GM12875 (cell line): ENCODE measurements around the gene RPN1.
"Not testable (repeated sequence)": the region's sequence is repeated elsewhere in the genome, so short reads cannot be mapped to it uniquely, and the experiment has no call there.

Experiments used
- H3K4me3 ChIP-seq: one replicate; pipeline ENCODE4 v1.5.1; 2011; ENCODE audit warnings: low read depth, low read length, control low read depth
- CTCF ChIP-seq: IDR thresholded peaks from 2 replicates; pipeline ENCODE4 v1.5.1; 2011; ENCODE audit warnings: low read depth, mild to moderate bottlenecking, control low read depth, inconsistent platforms, low read length, moderate library complexity, borderline replicate concordance; ENCODE audit not compliant: insufficient read depth

The RPN1 gene

DNA sequence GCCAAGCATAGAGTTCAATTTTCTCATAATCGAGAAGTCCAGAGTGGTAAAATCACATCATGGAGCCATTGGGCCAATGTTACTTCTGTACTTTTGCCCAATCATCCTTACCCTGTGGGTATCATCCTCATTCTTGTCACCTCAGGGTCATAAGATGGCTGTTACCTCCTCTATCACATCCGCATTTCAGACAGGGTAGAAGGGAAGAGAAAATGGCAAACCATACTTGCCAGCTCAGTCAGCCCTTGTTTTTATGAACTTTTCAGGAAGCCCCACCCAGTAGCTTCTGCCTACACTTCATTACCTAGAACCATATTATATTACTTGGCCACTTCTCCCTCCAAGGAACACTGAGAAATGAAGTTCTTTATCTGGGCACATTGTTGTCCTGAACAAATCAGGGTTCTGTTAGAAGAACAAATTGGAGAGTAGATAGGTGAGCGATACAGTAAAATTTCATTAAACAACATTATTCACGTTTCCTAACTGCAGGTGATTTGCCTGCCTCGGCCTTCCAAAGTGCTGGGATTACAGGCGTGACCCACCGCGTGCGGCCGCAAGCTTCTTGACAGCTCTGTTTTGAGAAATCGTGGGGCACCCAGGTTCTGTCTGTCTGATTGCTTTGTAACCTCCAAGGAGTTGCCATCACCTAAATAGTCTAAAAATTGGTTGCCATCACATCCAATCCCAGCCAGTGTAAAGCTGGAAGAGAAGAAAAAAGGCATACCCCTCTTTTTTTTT is 34.5 kb upstream of the RPN1 start:
- H3K4me3 ChIP-seq = no peak overlapping the region
- TF ChIP-seq CTCF = no peak

- no peak for TF ChIP-seq CTCF
- H3K4me3 ChIP-seq = no peak overlapping the region
Measured at GRCh38 chr3:128683957-128684356, 33.3 kb upstream of the RPN1 start.

GRCh38 chr3:128681369-128681829 is 30.8 kb upstream of the RPN1 start:
- no peak for TF ChIP-seq CTCF
- H3K4me3 ChIP-seq = peak overlapping the region; percentile 77

DNA sequence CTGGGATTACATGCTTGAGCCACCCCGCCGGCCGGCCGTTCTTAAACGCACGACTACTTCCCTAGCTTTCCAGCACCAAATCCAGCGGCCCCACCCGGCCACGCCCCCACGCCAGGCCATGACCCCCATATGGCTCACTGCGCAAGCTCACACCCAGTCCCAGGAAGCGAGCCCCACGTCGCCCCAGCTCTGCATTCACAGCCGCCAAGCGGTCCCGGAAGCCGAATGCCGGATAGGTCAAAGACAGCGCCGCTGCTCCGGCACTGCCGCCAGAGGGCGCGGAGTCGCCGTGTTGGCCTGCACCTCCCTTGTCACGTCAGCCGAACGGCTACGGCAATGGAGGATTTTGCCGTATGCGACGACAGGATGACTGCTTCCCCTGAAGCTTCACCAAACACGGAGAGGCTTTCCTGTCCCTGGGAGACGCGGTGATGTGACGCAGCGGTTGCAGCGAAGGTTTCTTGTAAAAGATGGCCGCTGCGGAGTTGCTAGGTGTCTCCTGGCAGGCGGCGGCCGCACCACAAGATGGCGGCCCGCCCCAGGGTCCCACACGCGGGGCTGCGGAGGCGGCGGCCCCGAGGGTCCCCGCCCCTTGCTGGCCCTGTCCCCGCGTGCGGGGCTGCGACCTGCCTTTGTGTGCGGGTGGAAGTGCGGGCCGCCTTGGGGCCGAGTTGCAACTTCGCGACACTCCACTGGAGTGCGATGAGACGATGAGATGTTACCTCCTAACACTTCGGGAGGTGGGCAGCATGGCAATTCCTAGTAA is 30.2 kb upstream of the RPN1 start:
- H3K4me3 ChIP-seq = peak overlapping the region; percentile 77
- peak; percentile 99 for TF ChIP-seq CTCF

GRCh38 chr3:128679338-128679737 is 28.7 kb upstream of the RPN1 start:
- TF ChIP-seq CTCF = no peak
- H3K4me3 ChIP-seq = no peak overlapping the region

- not testable (repeated sequence) for H3K4me3 ChIP-seq
Measured at GRCh38 chr3:128675802-128676201, 25.2 kb upstream of the RPN1 start.

DNA sequence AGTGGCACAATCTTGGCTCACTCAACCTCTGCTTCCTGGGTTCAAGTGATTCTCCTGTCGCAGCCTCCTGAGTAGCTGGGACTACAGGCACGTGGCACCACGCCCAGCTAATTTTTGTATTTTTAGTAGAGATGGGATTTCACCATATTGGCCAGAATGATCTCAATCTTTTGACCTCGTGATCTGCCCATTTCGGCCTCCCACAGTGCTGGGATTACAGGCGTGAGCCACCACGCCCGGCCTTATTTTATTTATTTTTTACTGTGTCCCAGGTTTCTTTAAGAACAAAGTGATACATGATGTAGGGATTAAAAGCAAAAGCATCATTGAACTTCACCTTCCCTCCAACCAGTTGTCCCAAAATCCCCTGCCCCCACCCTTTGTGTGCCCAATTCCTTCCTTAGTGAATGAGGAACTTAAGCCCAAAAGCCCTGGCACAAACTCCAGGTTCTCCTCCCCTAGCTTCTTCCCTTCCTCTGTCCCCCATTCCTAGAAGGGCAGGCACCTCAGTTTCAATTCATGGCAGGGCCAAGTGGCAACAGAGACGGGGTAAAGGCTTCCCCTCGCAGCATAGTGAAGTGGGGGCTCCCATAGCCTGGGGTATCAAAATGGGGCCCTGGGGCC is 23.7 kb upstream of the RPN1 start:
- no peak overlapping the region for H3K4me3 ChIP-seq
- no peak for TF ChIP-seq CTCF
